ENCODE data around the gene ARHGAP9. TPM values are rescaled to one million over a fixed set of nuclear protein-coding genes. Genes with fewer than 3 reads are reported as not detected.
A peak's percentile ranks its signal among the peaks of the same experiment; 100 is the strongest.

The ARHGAP9 gene
- total and polyA plus RNA-seq, 2 experiments from 2014 or later: 0.11 to 0.61 TPM

GRCh38 chr12:57490126-57490525, 10.5 kb upstream of the ARHGAP9 start:
- no peak for TF ChIP-seq EZH2 (IDR thresholded peaks at IDR 0.05; ENCODE audit: insufficient read depth, poor library complexity, severe bottlenecking)
- TF ChIP-seq EZH2phosphoT487 (IDR thresholded peaks at IDR 0.05; ENCODE audit: insufficient read depth, low read depth): no peak
- Histone ChIP-seq H3K79me2 (ENCODE audit: insufficient read depth) (peaks cover 49% of the 10 kb centered on the region), H3K36me3 (ENCODE audit: low read depth) (peaks cover 40% of the 10 kb centered on the region), H3K27ac (no peak overlapping the region), H3K4me1 (ENCODE audit: insufficient read depth) (peaks cover 4% of the 10 kb centered on the region), H2AFZ (no peak overlapping the region), H3K9ac (no peak overlapping the region), H3F3A (ENCODE audit: insufficient read depth) (0 out of 2 replicates have a peak, but pooled peaks cover 3% of the 10 kb centered on the region), H4K20me1 (ENCODE audit: insufficient read depth) (no peaks in the 10 kb centered on the region), H3K9me3 (ENCODE audit: low read depth) (no peaks in the 10 kb centered on the region), H3K4me3 (no peak overlapping the region), H3K4me2 (ENCODE audit: unreplicated experiment) (no peak overlapping the region), H3K9me2 (ENCODE audit: insufficient read depth) (no peaks in the 10 kb centered on the region), H3K27me3 (replicated peaks; ENCODE audit: insufficient read depth) (no peaks in the 10 kb centered on the region)
- WGBS, 2 experiments (ENCODE audit: low coverage in 1 of 2, low lambda C conversion rate in 2 of 2, missing lambda C conversion rate in 2 of 2): 96 to 97% methylated on average over 4 of the region's 4 CpGs
- in situ Hi-C loops (cut with MboI): no loop called here
- no peak for DNase-seq

DNA sequence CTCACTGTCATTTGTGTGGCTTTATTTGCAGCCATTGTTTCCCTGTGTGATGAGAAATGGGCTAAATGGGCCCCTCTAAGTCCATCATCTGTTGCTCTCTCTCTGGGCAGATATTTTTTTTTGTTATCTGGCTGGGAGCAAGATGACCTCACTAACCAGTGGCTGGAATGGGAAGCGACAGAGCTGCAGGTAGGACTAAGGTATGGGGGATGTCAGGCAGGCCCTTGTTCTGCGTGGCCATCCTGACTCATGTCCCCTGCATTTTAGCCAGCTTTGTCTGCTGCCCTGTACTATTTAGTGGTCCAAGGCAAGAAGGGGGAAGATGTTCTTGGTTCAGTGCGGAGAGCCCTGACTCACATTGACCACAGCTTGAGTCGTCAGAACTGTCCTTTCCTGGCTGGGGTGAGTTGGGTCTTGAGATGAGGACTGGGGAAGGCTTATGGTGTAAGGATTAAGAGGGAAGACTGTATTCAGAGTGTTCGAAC, 9.5 kb upstream of the ARHGAP9 start:
- peaks cover 49% of the 10 kb centered on the region for H3K79me2 ChIP-seq (ENCODE audit: insufficient read depth)
- H2AFZ ChIP-seq: no peak overlapping the region
- H3K9me2 ChIP-seq (ENCODE audit: insufficient read depth): no peaks in the 10 kb centered on the region
- H3K4me2 ChIP-seq (ENCODE audit: unreplicated experiment): peak overlapping the region; percentile 96
- no peaks in the 10 kb centered on the region for H4K20me1 ChIP-seq (ENCODE audit: insufficient read depth)
- H3F3A ChIP-seq (ENCODE audit: insufficient read depth): 0 out of 2 replicates have a peak, but pooled peaks cover 3% of the 10 kb centered on the region
- no peaks in the 10 kb centered on the region for H3K9me3 ChIP-seq (ENCODE audit: low read depth)
- in situ Hi-C loops (cut with MboI): no loop called here
- no peaks in the 10 kb centered on the region for H3K27me3 ChIP-seq (replicated peaks; ENCODE audit: insufficient read depth)
- H3K9ac ChIP-seq: peak overlapping the region; percentile 89
- H3K36me3 ChIP-seq (ENCODE audit: low read depth): peaks cover 40% of the 10 kb centered on the region
- H3K27ac ChIP-seq: 0 out of 2 replicates have a peak overlapping the region, but pooled peaks have one; percentile 48
- TF ChIP-seq EZH2phosphoT487 (IDR thresholded peaks at IDR 0.05; ENCODE audit: insufficient read depth, low read depth) (no peak), EZH2 (IDR thresholded peaks at IDR 0.05; ENCODE audit: insufficient read depth, poor library complexity, severe bottlenecking) (no peak)
- 55 to 60% methylated on average over 5 of the region's 5 CpGs for WGBS, 2 experiments (ENCODE audit: low coverage in 1 of 2, low lambda C conversion rate in 2 of 2, missing lambda C conversion rate in 2 of 2)
- peak overlapping the region; percentile 97 for H3K4me3 ChIP-seq
- H3K4me1 ChIP-seq (ENCODE audit: insufficient read depth): peaks cover 4% of the 10 kb centered on the region
- DNase-seq: peak; percentile 62

GRCh38 chr12:57488402-57489156, 8.9 kb upstream of the ARHGAP9 start:
- peak overlapping the region; percentile 96 for H3K4me2 ChIP-seq (ENCODE audit: unreplicated experiment)
- H3K9me2 ChIP-seq (ENCODE audit: insufficient read depth): no peaks in the 10 kb centered on the region
- H3K36me3 ChIP-seq (ENCODE audit: low read depth): peaks cover 36% of the 10 kb centered on the region
- H3F3A ChIP-seq (ENCODE audit: insufficient read depth): peaks cover 5% of the 10 kb centered on the region; the same call in 1 of the 2 replicates
- peak overlapping the region; percentile 81 for H2AFZ ChIP-seq
- no peak for TF ChIP-seq EZH2phosphoT487 (IDR thresholded peaks at IDR 0.05; ENCODE audit: insufficient read depth, low read depth)
- no peak for TF ChIP-seq EZH2 (IDR thresholded peaks at IDR 0.05; ENCODE audit: insufficient read depth, poor library complexity, severe bottlenecking)
- H4K20me1 ChIP-seq (ENCODE audit: insufficient read depth): no peaks in the 10 kb centered on the region
- 30 to 33% methylated on average over 10 to 11 of the region's 11 CpGs for WGBS, 2 experiments (ENCODE audit: low coverage in 1 of 2, low lambda C conversion rate in 2 of 2, missing lambda C conversion rate in 2 of 2)
- no peaks in the 10 kb centered on the region for H3K9me3 ChIP-seq (ENCODE audit: low read depth)
- peaks cover 49% of the 10 kb centered on the region for H3K79me2 ChIP-seq (ENCODE audit: insufficient read depth)
- H3K27me3 ChIP-seq (replicated peaks; ENCODE audit: insufficient read depth): no peaks in the 10 kb centered on the region
- peak overlapping the region; percentile 97 for H3K4me3 ChIP-seq
- in situ Hi-C loops (cut with MboI): no loop called here
- DNase-seq: peak; percentile 38
- peak overlapping the region; percentile 48 for H3K27ac ChIP-seq
- peaks cover 5% of the 10 kb centered on the region for H3K4me1 ChIP-seq (ENCODE audit: insufficient read depth)
- H3K9ac ChIP-seq: peak overlapping the region; percentile 89

DNA sequence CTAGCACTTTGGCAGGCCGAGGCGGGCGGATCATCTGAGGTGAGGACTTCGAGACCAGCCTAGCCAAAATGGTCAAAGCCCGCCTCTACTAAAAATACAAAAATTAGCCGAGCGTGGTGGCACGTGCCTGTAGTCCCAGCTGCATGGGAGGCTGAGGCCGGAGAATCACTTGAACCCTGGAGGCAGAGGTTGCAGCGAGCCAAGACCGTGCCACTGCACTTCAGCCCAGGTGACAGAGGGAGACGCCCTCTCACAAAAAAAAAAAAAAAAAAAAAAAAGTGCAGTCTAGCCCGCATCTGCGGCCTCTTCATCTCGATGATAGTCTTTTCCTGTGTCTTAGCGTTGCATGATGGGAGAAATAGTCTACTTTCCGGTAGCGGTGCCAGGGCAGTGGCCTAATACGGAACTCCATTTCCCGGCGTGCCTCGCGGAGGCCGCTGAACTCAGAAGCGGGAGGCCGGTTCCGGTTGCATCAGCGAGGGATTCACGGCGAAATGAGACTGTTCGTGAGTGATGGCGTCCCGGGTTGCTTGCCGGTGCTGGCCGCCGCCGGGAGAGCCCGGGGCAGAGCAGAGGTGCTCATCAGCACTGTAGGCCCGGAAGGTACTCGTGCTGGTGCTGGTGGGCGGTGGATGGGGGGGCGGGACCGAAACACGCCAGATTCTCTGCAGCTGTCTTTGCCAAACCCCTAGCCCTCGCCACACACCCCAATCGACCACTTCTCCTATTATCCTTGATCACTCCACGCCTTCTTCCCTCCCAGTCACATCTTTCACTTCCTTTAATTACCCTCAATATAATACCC, 8.1 kb upstream of the ARHGAP9 start, which contains the start of gene MARS1:
MARS1 (plus strand) TSS at position 472 of the 805 bp plus-strand sequence; CDS start at position 495, 23 bp downstream.
- 7% methylated on average over 38 to 46 of the region's 47 CpGs for WGBS, 2 experiments (ENCODE audit: low coverage in 1 of 2, low lambda C conversion rate in 2 of 2, missing lambda C conversion rate in 2 of 2)
- in situ Hi-C loops (cut with MboI): no loop called here
- H3K4me3 ChIP-seq: peak within 1 kb of the TSS; percentile 97

More for the DNA sequence above, 8.1 kb upstream of the ARHGAP9 start, which contains the start of gene MARS1:
- peak within 1 kb of the TSS; percentile 89 for H3K9ac ChIP-seq
- DNase-seq: peak; percentile 99
- no peak for TF ChIP-seq EZH2 (IDR thresholded peaks at IDR 0.05; ENCODE audit: insufficient read depth, poor library complexity, severe bottlenecking)
- TF ChIP-seq EZH2phosphoT487 (IDR thresholded peaks at IDR 0.05; ENCODE audit: insufficient read depth, low read depth): no peak
- H3K9me2 ChIP-seq (ENCODE audit: insufficient read depth): no peaks in the 10 kb centered on the region
- H3K79me2 ChIP-seq (ENCODE audit: insufficient read depth): peaks cover 46% of the 10 kb centered on the region
- peak within 1 kb of the TSS; percentile 96 for H3K4me2 ChIP-seq (ENCODE audit: unreplicated experiment)
- H2AFZ ChIP-seq: peak within 1 kb of the TSS; percentile 81
- H3K27ac ChIP-seq: peak within 1 kb of the TSS; percentile 48
- H3K9me3 ChIP-seq (ENCODE audit: low read depth): no peaks in the 10 kb centered on the region
- H3K4me1 ChIP-seq (ENCODE audit: insufficient read depth): peaks cover 11% of the 10 kb centered on the region
- peaks cover 11% of the 10 kb centered on the region for H3F3A ChIP-seq (ENCODE audit: insufficient read depth)
- no peaks in the 10 kb centered on the region for H4K20me1 ChIP-seq (ENCODE audit: insufficient read depth)
- H3K36me3 ChIP-seq (ENCODE audit: low read depth): peaks cover 33% of the 10 kb centered on the region
- no peaks in the 10 kb centered on the region for H3K27me3 ChIP-seq (replicated peaks; ENCODE audit: insufficient read depth)

Data from GM23248 (cell line).